ENCODE results near the gene PIGK.

- TF ChIP-seq CTCF (IDR thresholded peaks at IDR 0.05), result no peak
- TF ChIP-seq EP300 (IDR thresholded peaks at IDR 0.05), result no peak
- no peak for TF ChIP-seq POLR2A (IDR thresholded peaks at IDR 0.05)
Observed at GRCh38 chr1:77103486-77103885, 115.7 kb downstream of the PIGK start.

Measured in sigmoid colon (tissue), 4 donors.